Neuronal stem cell (in vitro differentiated cells): ENCODE data around the gene HOXB4.

Source experiments
- DNase-seq: peaks from one replicate; pipeline ENCODE4 v3.0.0-alpha.2; 2013; ENCODE audit warnings: low spot score
- H2AFZ ChIP-seq: one replicate; pipeline ENCODE4 v1.6.1; 2013; ENCODE audit warnings: mild to moderate bottlenecking, low read length, inconsistent platforms
- H2AK5ac ChIP-seq: 2 replicates; pipeline ENCODE4 v1.6.1; 2013; ENCODE audit warnings: low read depth, mild to moderate bottlenecking, inconsistent platforms, low read length, moderate library complexity, mixed read lengths
- H2BK120ac ChIP-seq: 2 replicates; pipeline ENCODE4 v1.6.1; 2013; ENCODE audit warnings: low read depth, mild to moderate bottlenecking, inconsistent platforms, low read length, moderate library complexity, mixed read lengths
- H2BK12ac ChIP-seq: one replicate; pipeline ENCODE4 v1.6.1; 2013; ENCODE audit warnings: low read length, inconsistent platforms
- H2BK15ac ChIP-seq: 2 replicates; pipeline ENCODE4 v1.6.1; 2013; ENCODE audit warnings: mild to moderate bottlenecking, low read length, inconsistent platforms, mixed read lengths
- H2BK5ac ChIP-seq: one replicate; pipeline ENCODE4 v1.6.1; 2013; ENCODE audit warnings: inconsistent platforms, mild to moderate bottlenecking, low read length, moderate library complexity
- H3K14ac ChIP-seq: one replicate; pipeline ENCODE4 v1.6.1; 2013; ENCODE audit warnings: low read length, inconsistent platforms
- H3K18ac ChIP-seq: 2 replicates; pipeline ENCODE4 v1.6.1; 2013; ENCODE audit warnings: low read length, inconsistent platforms
- H3K23ac ChIP-seq: 2 replicates; pipeline ENCODE4 v1.6.1; 2013; ENCODE audit warnings: low read depth, mild to moderate bottlenecking, mixed read lengths, low read length, inconsistent platforms; ENCODE audit not compliant: poor library complexity
- H3K27ac ChIP-seq: replicated peaks from 3 replicates; pipeline ENCODE4 v1.5.1; 2013; ENCODE audit warnings: low read length, inconsistent platforms
- H3K27me3 ChIP-seq, 3 experiments: 2 replicates each; pipeline ENCODE4 v1.6.1; 2013; ENCODE audit warnings: low read length in 3 of 3, mild to moderate bottlenecking in 2 of 3, inconsistent platforms in 1 of 3, low read depth in 1 of 3, mixed read lengths in 1 of 3, moderate library complexity in 1 of 3; ENCODE audit not compliant: control insufficient read depth in 3 of 3, insufficient read depth in 3 of 3
- H3K36me3 ChIP-seq, 2 donors: replicated peaks in 1 of 2; 2 replicates each; pipeline ENCODE4 v1.6.1; 2013; ENCODE audit warnings: low read length in 2 of 2; ENCODE audit not compliant: control insufficient read depth in 2 of 2, insufficient read depth in 2 of 2
- H3K4ac ChIP-seq: 2 replicates; pipeline ENCODE4 v1.6.1; 2013; ENCODE audit warnings: inconsistent platforms, mild to moderate bottlenecking, low read length, moderate library complexity
- H3K4me1 ChIP-seq, 2 donors: 1 replicate in 1 of 2; 2 replicates in 1 of 2; pipeline ENCODE4 v1.6.1; 2013; ENCODE audit warnings: low read length in 2 of 2, low read depth in 1 of 2; ENCODE audit not compliant: control insufficient read depth in 2 of 2, insufficient read depth in 1 of 2
- H3K4me2 ChIP-seq: one replicate; pipeline ENCODE4 v1.6.1; 2013; ENCODE audit warnings: mild to moderate bottlenecking, low read length, inconsistent platforms; ENCODE audit not compliant: insufficient read depth, poor library complexity, severe bottlenecking
- H3K4me3 ChIP-seq, 2 donors: 2 replicates each; pipeline ENCODE4 v1.5.1; 2013; ENCODE audit warnings: low read length in 2 of 2, mild to moderate bottlenecking in 2 of 2, inconsistent platforms in 1 of 2, moderate library complexity in 1 of 2
- H3K79me1 ChIP-seq: one replicate; pipeline ENCODE4 v1.6.1; 2013; ENCODE audit warnings: low read depth, mild to moderate bottlenecking, inconsistent platforms, low read length, moderate library complexity
- H3K9ac ChIP-seq: one replicate; pipeline ENCODE4 v1.6.1; 2013; ENCODE audit warnings: mild to moderate bottlenecking, low read depth, low read length, inconsistent platforms; ENCODE audit not compliant: poor library complexity
- H3K9me3 ChIP-seq, 2 donors: replicated peaks in 1 of 2; 2 replicates each; pipeline versions ENCODE3 to v1.6.1; 2013; ENCODE audit warnings: low read length in 2 of 2, mild to moderate bottlenecking in 2 of 2, inconsistent platforms in 1 of 2, low read depth in 1 of 2, mixed read lengths in 1 of 2, moderate library complexity in 1 of 2; ENCODE audit not compliant: control insufficient read depth in 2 of 2, insufficient read depth in 1 of 2
- H4K8ac ChIP-seq: one replicate; pipeline ENCODE4 v1.6.1; 2013; ENCODE audit warnings: low read depth, mild to moderate bottlenecking, inconsistent platforms, low read length, moderate library complexity
- H4K91ac ChIP-seq: one replicate; pipeline ENCODE4 v1.6.1; 2013; ENCODE audit warnings: low read length, low read depth, mild to moderate bottlenecking, inconsistent platforms; ENCODE audit not compliant: poor library complexity
- WGBS, 2 donors: extraction: QIAGEN DNeasy Blood & Tissue Kit; methylation state at CpG; one replicate each; pipeline ENCODE4 v1.1.7; 2013; ENCODE audit warnings: missing lambda C conversion rate in 2 of 2, mixed read lengths in 1 of 2; ENCODE audit not compliant: insufficient read length in 2 of 2, insufficient replicate concordance in 1 of 2; ENCODE audit errors: extremely low coverage in 2 of 2; 5-methylcytosine and 5-hydroxymethylcytosine counted together

HOXB4 gene

GRCh38 chr17:48569674-48570324 lies 8.4 kb downstream of the HOXB4 start:
- Histone ChIP-seq H2BK5ac (no peak overlapping the region), H3K14ac (no peak overlapping the region), H4K91ac (no peak overlapping the region), H3K9me3 (peaks cover 0 to 4% of the 10 kb centered on the region in 2 donors), H2BK120ac (no peak overlapping the region), H3K27me3 (peaks cover 61 to 100% (median 99%) of the 10 kb centered on the region in 3 experiments), H3K18ac (no peak overlapping the region), H3K23ac (no peak overlapping the region), H3K4me1 (no peaks in the 10 kb centered on the region), H2AFZ (no peak overlapping the region), H3K4me2 (no peak overlapping the region), H2BK12ac (no peak overlapping the region), H3K4me3 (no peak overlapping the region), H4K8ac (no peak overlapping the region), H2AK5ac (no peak overlapping the region), H3K4ac (no peak overlapping the region), H3K36me3 (no peaks in the 10 kb centered on the region), H2BK15ac (no peak overlapping the region), H3K79me1 (no peaks in the 10 kb centered on the region), H3K27ac (no peak overlapping the region), H3K9ac (no peak overlapping the region)
- no CpG with 5 or more reads among the region's 6 CpGs for WGBS, 2 donors
- DNase-seq: no peak

GRCh38 chr17:48569240-48569582 lies 8.9 kb downstream of the HOXB4 start:
- no peak for DNase-seq
- Histone ChIP-seq H3K4me2 (no peak overlapping the region), H3K9me3 (peaks cover 0 to 4% of the 10 kb centered on the region in 2 donors), H4K91ac (no peak overlapping the region), H3K18ac (no peak overlapping the region), H2AFZ (no peak overlapping the region), H3K4ac (no peak overlapping the region), H2BK5ac (no peak overlapping the region), H3K27ac (no peak overlapping the region), H3K36me3 (no peaks in the 10 kb centered on the region), H2BK120ac (no peak overlapping the region), H2AK5ac (no peak overlapping the region), H3K4me1 (no peaks in the 10 kb centered on the region), H3K79me1 (no peaks in the 10 kb centered on the region), H2BK15ac (no peak overlapping the region), H3K4me3 (no peak overlapping the region), H3K23ac (no peak overlapping the region), H4K8ac (no peak overlapping the region), H2BK12ac (no peak overlapping the region), H3K27me3 (peaks cover 61 to 99% (median 99%) of the 10 kb centered on the region in 3 experiments), H3K14ac (no peak overlapping the region), H3K9ac (no peak overlapping the region)
- no CpG with 5 or more reads among the region's 3 CpGs for WGBS, 2 donors

DNA sequence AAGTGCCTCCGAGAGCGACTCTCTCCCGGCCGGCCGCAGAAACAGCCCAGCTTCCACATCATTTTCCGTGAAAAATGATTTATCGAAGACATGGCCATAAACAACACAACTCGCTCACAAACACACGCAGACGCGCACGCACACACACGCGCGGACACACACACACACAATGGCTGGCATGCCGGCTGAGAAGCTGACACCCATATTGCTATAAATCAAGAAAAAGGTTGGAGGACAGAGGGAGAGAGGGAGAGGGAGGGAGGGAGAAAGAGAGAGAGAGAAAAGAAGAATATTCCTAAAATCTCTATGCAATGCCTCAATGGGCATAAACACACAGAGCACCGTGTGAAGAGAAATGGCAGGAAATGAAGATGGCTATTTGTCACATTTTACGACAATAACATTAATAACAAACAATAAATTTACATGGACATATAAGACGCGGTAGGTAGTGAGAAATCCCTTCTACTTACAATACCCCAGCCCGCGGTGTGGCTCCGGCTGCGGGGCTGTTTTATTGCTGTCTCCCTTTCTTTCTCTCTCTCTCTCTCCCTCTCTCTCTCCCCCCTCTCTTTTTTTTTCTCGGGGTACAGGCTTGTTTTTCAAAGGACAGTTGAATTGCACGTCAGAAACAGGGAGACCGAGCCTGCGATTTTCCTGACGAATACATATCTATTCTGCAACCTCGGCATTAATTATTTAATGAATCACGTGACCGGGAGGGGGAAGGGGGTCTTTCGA lies 9.5 kb downstream of the HOXB4 start:
- Histone ChIP-seq H2AFZ (no peak overlapping the region), H3K4me3 (no peak overlapping the region), H3K4me2 (no peak overlapping the region), H3K14ac (no peak overlapping the region), H2AK5ac (no peak overlapping the region), H3K23ac (no peak overlapping the region), H3K4me1 (no peaks in the 10 kb centered on the region), H3K9me3 (peaks cover 0 to 4% of the 10 kb centered on the region in 2 donors), H3K9ac (no peak overlapping the region), H3K27ac (no peak overlapping the region), H2BK15ac (no peak overlapping the region), H3K27me3 (peaks cover 61 to 99% (median 99%) of the 10 kb centered on the region in 3 experiments), H3K4ac (no peak overlapping the region), H4K8ac (no peak overlapping the region), H3K36me3 (no peaks in the 10 kb centered on the region), H2BK120ac (no peak overlapping the region), H2BK12ac (no peak overlapping the region), H4K91ac (no peak overlapping the region), H3K79me1 (no peaks in the 10 kb centered on the region), H3K18ac (no peak overlapping the region), H2BK5ac (no peak overlapping the region)
- no CpG with 5 or more reads among the region's 33 CpGs for WGBS, 2 donors
- DNase-seq: no peak

DNA sequence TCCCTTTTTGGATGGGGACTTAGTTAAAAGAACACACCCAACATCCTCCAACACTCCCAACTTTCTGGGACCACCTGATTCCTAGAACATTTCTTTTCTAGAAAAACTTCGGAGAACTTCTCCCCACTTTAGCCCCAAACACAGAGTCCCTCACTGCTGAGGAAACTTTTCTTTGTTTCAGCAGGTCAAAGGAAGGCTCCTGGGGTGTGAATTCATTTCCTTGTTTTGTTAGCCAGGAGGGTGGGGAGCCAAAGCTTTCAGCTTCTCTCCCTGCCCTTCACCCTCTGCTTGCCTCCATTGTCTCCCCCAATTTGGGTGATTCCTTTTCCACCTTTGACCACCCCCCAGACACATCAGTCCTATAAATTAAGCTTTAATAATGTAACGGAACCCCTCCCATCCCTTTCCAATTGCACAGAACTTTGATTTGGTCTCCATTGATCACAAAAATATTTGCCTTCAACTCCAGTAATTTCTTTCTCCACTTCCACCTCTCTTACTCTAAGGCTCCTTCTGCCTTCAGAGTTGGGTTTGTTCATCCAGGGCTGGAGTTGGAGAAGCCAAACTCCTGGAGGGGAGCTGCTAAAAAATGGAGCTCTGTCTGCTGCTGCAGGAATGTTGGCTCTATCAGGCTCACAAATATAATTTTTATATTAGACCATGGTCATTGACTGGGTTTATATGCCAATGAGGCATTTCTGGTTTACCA lies 10.3 kb downstream of the HOXB4 start:
- Histone ChIP-seq H4K91ac (no peak overlapping the region), H2BK5ac (no peak overlapping the region), H3K27ac (no peak overlapping the region), H2BK12ac (no peak overlapping the region), H3K4ac (no peak overlapping the region), H3K9ac (no peak overlapping the region), H3K18ac (no peak overlapping the region), H3K4me2 (no peak overlapping the region), H3K36me3 (no peaks in the 10 kb centered on the region), H3K27me3 (peaks cover 62 to 99% (median 99%) of the 10 kb centered on the region in 3 experiments), H3K23ac (no peak overlapping the region), H4K8ac (no peak overlapping the region), H3K9me3 (peaks cover 0 to 2% of the 10 kb centered on the region in 2 donors), H2BK15ac (no peak overlapping the region), H2AFZ (no peak overlapping the region), H3K14ac (no peak overlapping the region), H3K4me3 (no peak overlapping the region), H2BK120ac (no peak overlapping the region), H3K4me1 (no peaks in the 10 kb centered on the region), H2AK5ac (no peak overlapping the region), H3K79me1 (no peaks in the 10 kb centered on the region)
- WGBS, 2 donors: no CpG with 5 or more reads among the region's 2 CpGs
- DNase-seq: no peak
